Lung (tissue), 12 donors: ENCODE results near the gene HS1BP3. TPM values are rescaled to one million over a fixed set of nuclear protein-coding genes. Genes with fewer than 3 reads are reported as not detected.

Experiments used
- ATAC-seq: fragments of 200-7000 bp; cut with Tn5 transposase; one replicate; pipeline ENCODE4 v1.9.1; 2020; ENCODE audit warnings: moderate number of reproducible peaks; ENCODE audit not compliant: insufficient read depth, low FRiP score
- DNase-seq, 3 donors: peaks; one replicate each; pipeline ENCODE4 v3.0.0-alpha.2; 2013 to 2017
- H3K27ac ChIP-seq, 2 donors: one replicate each; pipeline ENCODE4 v1.5.1; 2013; ENCODE audit warnings: mild to moderate bottlenecking in 2 of 2, moderate library complexity in 2 of 2, control low read depth in 1 of 2, inconsistent platforms in 1 of 2, low read depth in 1 of 2, low read length in 1 of 2
- H3K27me3 ChIP-seq, 3 donors: one replicate each; pipeline ENCODE4 v1.5.1; 2013; ENCODE audit warnings: low read length in 2 of 3; ENCODE audit not compliant: control insufficient read depth in 3 of 3, insufficient read depth in 3 of 3
- H3K36me3 ChIP-seq, 4 donors: one replicate each; pipeline ENCODE4 v1.5.1; 2013; ENCODE audit warnings: low read length in 4 of 4, mild to moderate bottlenecking in 1 of 4, moderate library complexity in 1 of 4; ENCODE audit not compliant: control insufficient read depth in 4 of 4, insufficient read depth in 4 of 4
- H3K4me1 ChIP-seq, 5 donors: one replicate each; pipeline ENCODE4 v1.5.1; 2013; ENCODE audit warnings: low read length in 5 of 5, mild to moderate bottlenecking in 2 of 5, moderate library complexity in 1 of 5; ENCODE audit not compliant: control insufficient read depth in 5 of 5, insufficient read depth in 5 of 5
- H3K4me3 ChIP-seq: one replicate; pipeline ENCODE4 v1.5.1; 2013; ENCODE audit warnings: mild to moderate bottlenecking, control low read depth, moderate library complexity
- H3K9ac ChIP-seq, 2 donors: one replicate each; pipeline ENCODE4 v1.5.1; 2013; ENCODE audit warnings: low read length in 2 of 2, control low read depth in 1 of 2; ENCODE audit not compliant: insufficient read depth in 1 of 2
- H3K9me3 ChIP-seq, 4 donors: one replicate each; pipeline ENCODE4 v1.5.1; 2013; ENCODE audit warnings: low read length in 3 of 4, mild to moderate bottlenecking in 1 of 4, moderate library complexity in 1 of 4; ENCODE audit not compliant: control insufficient read depth in 4 of 4, insufficient read depth in 3 of 4
- CTCF ChIP-seq: IDR thresholded peaks from 2 replicates; pipeline ENCODE4 v1.5.1; 2012; ENCODE audit warnings: mild to moderate bottlenecking; ENCODE audit errors: control extremely low read depth, extremely low read depth
- WGBS, 2 donors: extraction: QIAGEN DNeasy Blood & Tissue Kit; methylation state at CpG; one replicate each; pipeline ENCODE4 v1.1.7; 2013; 5-methylcytosine and 5-hydroxymethylcytosine counted together
- polyA plus RNA-seq, 2 donors: library from polyadenylated mRNA; stranded (reverse); fragments of 200-250 nt; gene quantifications; one replicate each; pipeline ENCODE4 v1.2.1, GENCODE V29; 2013
- total RNA-seq, 2 donors: library from RNA; depleted of rRNA in 1 of 2; stranded (reverse); fragments of >200 nt in 1 of 2; gene quantifications; one replicate each; pipeline ENCODE4 v1.2.1, GENCODE V29; 2014 to 2021
- donor health status: control.
- donor health status: control.
- donor health status: Bipolar disorder and iron deficiency.
- donor health status: healthy.
- donor health status: DM: yes; HTN: yes; CAD: no.

The HS1BP3 gene
- total and polyA plus RNA-seq, 4 donors = 25.4 to 41.4 (median 33.4) TPM

DNA sequence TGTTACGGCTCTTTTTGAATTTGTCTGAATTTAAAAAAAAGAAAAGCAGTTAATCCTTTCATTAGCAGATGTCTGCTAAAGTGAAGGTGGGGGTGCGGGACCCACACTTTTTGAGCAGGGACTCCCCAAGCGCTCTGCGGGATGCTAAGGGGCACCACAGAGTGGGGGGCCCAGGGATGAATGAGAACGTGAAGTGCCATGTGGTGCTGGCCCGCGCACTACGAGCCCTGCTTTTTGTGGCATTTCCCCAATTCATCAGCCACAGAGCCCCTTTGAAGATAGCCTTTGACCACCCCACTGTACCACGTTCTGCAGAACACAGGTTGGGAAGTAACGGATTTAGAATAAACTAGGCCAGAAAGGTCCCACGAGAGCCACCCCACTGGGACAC, 28.6 kb downstream of the HS1BP3 start:
- Histone ChIP-seq H3K36me3 (peaks cover 0 to 49% (median 12%) of the 10 kb centered on the region in 4 donors), H3K27me3 (no peaks in the 10 kb centered on the region), H3K4me3 (no peak overlapping the region), H3K4me1 (peaks cover 9 to 33% (median 15%) of the 10 kb centered on the region in 5 donors), H3K27ac (peak overlapping the region in 1 of 2 donors; percentile 46), H3K9me3 (no peaks in the 10 kb centered on the region), H3K9ac (no peak overlapping the region)
- WGBS, 2 donors = 96 to 97% methylated on average over 11 of the region's 11 CpGs
- no peak for ATAC-seq
- DNase-seq = no peak
- no peak for TF ChIP-seq CTCF

GRCh38 chr2:20621366-20622295, 29.3 kb downstream of the HS1BP3 start:
- Histone ChIP-seq H3K36me3 (peaks cover 0 to 46% (median 12%) of the 10 kb centered on the region in 4 donors), H3K27me3 (no peaks in the 10 kb centered on the region), H3K27ac (no peak overlapping the region), H3K4me3 (no peak overlapping the region), H3K9ac (no peak overlapping the region), H3K9me3 (no peaks in the 10 kb centered on the region), H3K4me1 (peaks cover 9 to 40% (median 22%) of the 10 kb centered on the region in 5 donors)
- no peak for DNase-seq
- TF ChIP-seq CTCF = no peak
- 87 to 90% methylated on average over 12 of the region's 12 CpGs for WGBS, 2 donors
- no peak for ATAC-seq

DNA sequence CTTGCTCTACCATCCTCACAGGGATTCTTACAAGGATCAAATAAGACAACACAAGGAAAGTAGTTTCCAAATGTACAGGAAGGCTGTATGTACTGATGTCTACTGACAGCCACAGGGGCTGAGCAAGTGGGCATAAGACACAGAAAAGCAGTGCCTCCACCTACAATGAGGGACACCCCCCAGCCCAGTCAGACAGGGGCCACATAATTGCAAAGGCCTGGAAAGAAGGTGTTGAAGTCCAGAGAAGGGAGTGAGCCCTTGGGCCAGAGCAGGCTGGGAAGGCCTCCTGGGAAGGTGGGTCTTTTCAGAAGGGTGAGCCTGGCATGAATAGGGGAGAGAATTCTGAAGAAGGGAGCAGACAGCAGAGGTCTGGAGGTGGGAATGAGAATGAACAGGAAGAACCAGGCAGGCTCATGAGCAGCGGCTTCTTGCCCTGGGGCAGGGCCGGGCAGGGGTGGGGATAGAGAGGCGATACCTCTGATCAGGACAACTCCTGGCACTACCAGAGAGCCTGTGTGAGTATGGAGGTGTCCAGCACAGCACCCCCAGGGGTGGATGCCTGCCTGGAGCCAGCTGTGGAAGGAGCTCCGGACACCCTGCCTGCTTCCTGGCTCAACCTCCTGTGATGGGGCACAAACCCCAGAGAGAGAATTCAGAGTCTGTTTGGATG, 30.1 kb downstream of the HS1BP3 start:
- Histone ChIP-seq H3K27ac (peak overlapping the region in 1 of 2 donors; percentile 19), H3K4me1 (peaks cover 12 to 41% (median 30%) of the 10 kb centered on the region in 5 donors), H3K36me3 (peaks cover 0 to 46% (median 12%) of the 10 kb centered on the region in 4 donors), H3K27me3 (no peaks in the 10 kb centered on the region), H3K4me3 (no peak overlapping the region), H3K9ac (no peak overlapping the region), H3K9me3 (no peaks in the 10 kb centered on the region)
- TF ChIP-seq CTCF = no peak
- WGBS, 2 donors = 84 to 92% methylated on average over 4 of the region's 4 CpGs
- ATAC-seq (no peak), DNase-seq (no peak)
